HepG2 (cell line): Measurements from ENCODE around the gene HS3ST5. TPM values are rescaled to one million over a fixed set of nuclear protein-coding genes. Genes with fewer than 3 reads are reported as not detected.

ENCODE experiments used
- ATAC-seq: fragments of 200-7000 bp; cut with Tn5 transposase; 3 replicates; pipeline ENCODE4 v1.9.1; 2020; ENCODE audit warnings: mild to moderate bottlenecking, moderate library complexity
- BruUV-seq: library from RNA; stranded (reverse); fragments of 400-500 nt; replicated peaks from 2 replicates; lab custom pipeline; 2021; lab: Mats Ljungman, UMichigan
- CTCF ChIA-PET: fragments of 300-600 bp; formaldehyde crosslinking; extraction: SDS; loops from one replicate; lab custom pipeline; 2021; ENCODE audit warnings: low total read pairs, inconsistent platforms, low intra/inter-chr PET ratio; lab: Yijun Ruan, JAX
- POLR2A ChIA-PET: fragments of 350-600 bp; sonication (Branson Sonifier 250); formaldehyde crosslinking; loops from one replicate; lab custom pipeline; 2020; ENCODE audit warnings: antibody characterized with exemption, inconsistent platforms; lab: Yijun Ruan, JAX
- DNase-seq: peaks from one replicate; pipeline ENCODE4 v3.0.0-alpha.2; 2015; ENCODE audit warnings: low spot score
- FAIRE-seq: peaks from 3 replicates; lab custom pipeline; 2011; peaks lifted over from hg19 to GRCh38; lab: Jason Lieb, UNC
- H2AFZ ChIP-seq: one replicate; pipeline ENCODE4 v1.6.1; 2011; ENCODE audit warnings: low read length, inconsistent platforms
- H3K27ac ChIP-seq: fragments of 300-600 bp; 3 replicates; pipeline ENCODE4 v1.8.0; 2011; ENCODE audit warnings: mixed run types, mild to moderate bottlenecking, mixed read lengths, low read length, inconsistent platforms; ENCODE audit not compliant: insufficient read depth; ENCODE audit errors: extremely low read length
- H3K27me3 ChIP-seq, 2 experiments: fragments of 200-600 bp in 1 of 2; 2 replicates in 1 of 2; 3 replicates in 1 of 2; pipeline versions ENCODE4 v1.6.0 to v1.8.0; 2011; ENCODE audit warnings: low read length in 2 of 2, mild to moderate bottlenecking in 2 of 2, moderate library complexity in 2 of 2, inconsistent platforms in 1 of 2; ENCODE audit not compliant: insufficient read depth in 2 of 2, control insufficient read depth in 1 of 2
- H3K36me3 ChIP-seq, 2 experiments: fragments of 200-600 bp in 1 of 2; replicated peaks in 1 of 2; 2 replicates in 1 of 2; 3 replicates in 1 of 2; pipeline versions ENCODE4 v1.5.1 to v1.8.0; 2011; ENCODE audit warnings: low read length in 2 of 2, inconsistent platforms in 1 of 2; ENCODE audit not compliant: insufficient read depth in 2 of 2, control insufficient read depth in 1 of 2
- H3K4me1 ChIP-seq: 2 replicates; pipeline ENCODE4 v1.5.1; 2012; ENCODE audit warnings: low read length, inconsistent platforms; ENCODE audit not compliant: insufficient read depth
- H3K4me2 ChIP-seq: 2 replicates; pipeline ENCODE4 v1.6.0; 2011; ENCODE audit warnings: low read depth, low read length, inconsistent platforms
- H3K4me3 ChIP-seq, 3 experiments: fragments of 200-600 bp in 1 of 3; sonication (generic), shearing (Covaris generic) in 1 of 3; replicated peaks in 1 of 3; 2 replicates each; pipeline ENCODE4 v1.5.1; 2011 to 2016; ENCODE audit warnings: low read length in 3 of 3, inconsistent platforms in 2 of 3, low read depth in 2 of 3, mild to moderate bottlenecking in 2 of 3, control low read depth in 1 of 3, mixed read lengths in 1 of 3; ENCODE audit not compliant: insufficient read depth in 1 of 3
- H3K79me2 ChIP-seq: one replicate; pipeline ENCODE4 v1.6.1; 2011; ENCODE audit warnings: low read length, inconsistent platforms; ENCODE audit not compliant: insufficient read depth
- H3K9ac ChIP-seq: 2 replicates; pipeline ENCODE4 v1.6.0; 2011; ENCODE audit warnings: mild to moderate bottlenecking, low read depth, low read length, inconsistent platforms; ENCODE audit not compliant: insufficient read depth
- H3K9me3 ChIP-seq: 2 replicates; pipeline ENCODE4 v1.5.1; 2012; ENCODE audit warnings: mild to moderate bottlenecking, low read length
- H4K20me1 ChIP-seq: 2 replicates; pipeline ENCODE4 v1.6.0; 2011; ENCODE audit warnings: inconsistent platforms, mild to moderate bottlenecking, low read length, moderate library complexity; ENCODE audit not compliant: insufficient read depth
- CHCHD3 ChIP-seq: sonication (generic); formaldehyde crosslinking; IDR thresholded peaks from 2 replicates; pipeline ENCODE4 v1.8.0; 2022; ENCODE audit warnings: mild to moderate bottlenecking, missing genetic modification reagents, moderate library complexity
- CREM ChIP-seq, 2 experiments: sonication (generic) in 1 of 2; formaldehyde crosslinking in 1 of 2; IDR thresholded peaks; 2 replicates each; pipeline versions ENCODE4 v1.4.0 to v1.6.1; 2016 to 2020; ENCODE audit warnings: antibody characterized with exemption in 1 of 2, mild to moderate bottlenecking in 1 of 2, missing genetic modification reagents in 1 of 2
- EZH2 ChIP-seq: conservative IDR thresholded peaks from 2 replicates; pipeline ENCODE4 v1.6.1; 2012; ENCODE audit warnings: mild to moderate bottlenecking, low read depth, low read length, moderate library complexity
- GZF1 ChIP-seq: sonication (generic); formaldehyde crosslinking; IDR thresholded peaks from 2 replicates; pipeline ENCODE4 v1.5.1; 2020; ENCODE audit warnings: mild to moderate bottlenecking, missing genetic modification reagents
- HMGXB4 ChIP-seq, 2 experiments: sonication (generic) in 1 of 2; formaldehyde crosslinking in 1 of 2; IDR thresholded peaks; 2 replicates each; pipeline versions ENCODE4 v1.4.0 to v1.6.1; 2018 to 2020; ENCODE audit warnings: missing genetic modification reagents in 2 of 2, borderline replicate concordance in 1 of 2, low read depth in 1 of 2, mild to moderate bottlenecking in 1 of 2, missing biosample characterization in 1 of 2
- MXD3 ChIP-seq: IDR thresholded peaks from 2 replicates; pipeline ENCODE4 v1.6.1; 2016; ENCODE audit warnings: mild to moderate bottlenecking, missing biosample characterization, missing genetic modification reagents
- ZBTB46 ChIP-seq: sonication (generic); formaldehyde crosslinking; IDR thresholded peaks from 2 replicates; pipeline ENCODE4 v1.4.0; 2020; ENCODE audit warnings: mild to moderate bottlenecking, missing genetic modification reagents, borderline replicate concordance
- ZNF136 ChIP-seq: sonication (generic); formaldehyde crosslinking; IDR thresholded peaks from 2 replicates; pipeline ENCODE4 v1.8.1; 2022; ENCODE audit warnings: low read depth, mild to moderate bottlenecking, moderate library complexity, missing genetic modification reagents
- ZNF670 ChIP-seq: sonication (generic); formaldehyde crosslinking; IDR thresholded peaks from 2 replicates; pipeline ENCODE4 v1.8.0; 2022; ENCODE audit warnings: mild to moderate bottlenecking, missing genetic modification reagents, borderline replicate concordance
- ZNF724P ChIP-seq: sonication (generic); formaldehyde crosslinking; IDR thresholded peaks from 2 replicates; pipeline ENCODE4 v1.8.0; 2022; ENCODE audit warnings: missing genetic modification reagents, borderline replicate concordance
- WGBS: methylation state at CpG from one replicate; pipeline ENCODE4 v1.1.6; 2017; ENCODE audit warnings: low lambda C conversion rate; 5-methylcytosine and 5-hydroxymethylcytosine counted together
- in situ Hi-C: cut with HindIII; loops from 2 replicates; pipeline ENCODE4 v1.10.0; 2017; ENCODE audit warnings: low pct_unique_long_range_greater_than_20kb; ENCODE audit not compliant: extremely low pct_ligation_motif_present
- intact Hi-C: fragments of 100-400 bp; cut with micrococcal nuclease; formaldehyde crosslinking; loops from one replicate; pipeline ENCODE4 v1.10.0; 2022; ENCODE audit not compliant: unreplicated experiment
- polyA plus RNA-seq, 8 experiments: library from polyadenylated mRNA; depleted of rRNA in 3 of 8; stranded (reverse) in 7 of 8; unstranded in 1 of 8; fragments of >200 nt; fragmentation: Illumina TruSeq in 4 of 8; extraction: Trizol in 4 of 8; gene quantifications; 2 replicates each; pipeline versions ENCODE4 v1.2.1 to v1.2.3, GENCODE V29; 2011 to 2016; ENCODE audit warnings: low read depth in 4 of 8, missing spikeins in 1 of 8, mixed read lengths in 1 of 8; ENCODE audit not compliant: insufficient read depth in 1 of 8
- total RNA-seq, 5 experiments: library from RNA; depleted of rRNA; stranded (reverse); fragments of >200 nt; fragmentation: Illumina TruSeq; extraction: Trizol; gene quantifications; 2 replicates each; pipeline ENCODE4 v1.2.3, GENCODE V29; 2016; ENCODE audit warnings: low read depth in 1 of 5
- TF ChIP-seq, protein P1 (sequence below): sonication (generic); formaldehyde crosslinking; IDR thresholded peaks from 2 replicates; pipeline ENCODE4 v1.4.0; 2020; ENCODE audit warnings: missing genetic modification reagents
- TF ChIP-seq, protein P2 (sequence below): sonication (generic); formaldehyde crosslinking; IDR thresholded peaks from 2 replicates; pipeline ENCODE4 v1.5.0; 2020; ENCODE audit warnings: missing genetic modification reagents

HS3ST5 gene
- total and polyA plus RNA-seq, 2 of the 13 experiments (the other 11 are each of a cell fraction or from before 2014, with no cell fraction given), result 1.1 to 1.6 TPM

DNA sequence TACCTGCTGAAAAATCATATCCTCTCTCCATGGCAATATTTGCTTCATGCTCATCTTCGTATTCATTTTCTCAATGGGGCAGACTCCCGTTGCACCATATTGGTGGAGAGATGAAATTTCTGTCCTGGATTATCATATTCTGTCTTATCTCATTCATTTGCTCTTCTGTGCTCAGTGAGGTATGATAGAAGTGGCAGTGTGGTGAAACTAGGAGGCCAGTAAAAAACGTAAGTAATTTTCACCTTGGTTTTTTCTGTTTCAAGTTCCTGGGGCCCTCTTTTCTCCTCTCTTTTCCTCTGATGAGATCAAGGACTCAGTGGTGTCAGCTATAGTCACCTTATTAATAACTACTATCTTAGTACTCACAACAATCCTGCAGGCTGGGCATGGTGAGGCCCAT, 189.4 kb downstream of the HS3ST5 start (continued):
- TF ChIP-seq ZNF724P (CRISPR knock-in tag) (no peak), GZF1 (CRISPR knock-in tag) (no peak), CREM (IDR thresholded peaks at IDR 0.05) (no peak), CREM (CRISPR knock-in tag; IDR thresholded peaks at IDR 0.05) (no peak), EZH2 (no peak)

DNA sequence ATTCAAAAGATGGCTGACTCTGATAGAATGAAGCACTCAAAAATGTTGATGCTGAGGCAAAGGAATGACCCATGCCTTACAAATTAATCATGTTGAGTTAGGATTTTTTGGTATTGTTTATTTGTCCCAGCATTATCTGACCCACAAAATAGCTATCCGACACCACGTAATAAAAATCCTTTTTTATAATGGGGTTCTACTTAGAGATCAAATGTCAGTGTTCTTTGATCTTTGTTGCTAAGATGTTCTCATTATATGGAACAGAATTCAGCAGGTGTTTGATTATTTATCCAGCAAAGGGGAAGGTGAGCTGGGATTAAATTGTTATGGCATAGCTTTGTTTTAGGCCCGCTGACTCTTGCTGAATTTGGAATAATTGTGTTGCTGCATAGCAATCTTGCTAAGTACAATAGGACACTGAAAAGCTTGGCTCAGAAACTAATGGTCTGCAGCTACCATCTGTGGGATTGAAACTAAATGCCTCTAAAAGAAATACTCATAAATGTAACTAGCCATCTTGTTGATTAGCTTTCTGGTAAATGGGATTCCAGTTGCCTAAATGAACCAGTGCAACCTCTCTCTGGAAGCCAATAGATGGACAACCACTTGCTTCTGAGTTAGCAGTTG, 191.6 kb downstream of the HS3ST5 start:
- H3K36me3 ChIP-seq, result no peaks in the 10 kb centered on the region; a peak in 1 of 5 replicates
- WGBS, result 98% methylated on average over 3 of the region's 3 CpGs
- no peak overlapping the region for H2AFZ ChIP-seq
- H3K27me3 ChIP-seq, result no peaks in the 10 kb centered on the region
- peaks cover 4% of the 10 kb centered on the region for H3K9me3 ChIP-seq
- no peak overlapping the region for H3K9ac ChIP-seq
- in situ Hi-C loops, result no loop called here
- no peak overlapping the region for H3K27ac ChIP-seq
- no peaks in the 10 kb centered on the region for H4K20me1 ChIP-seq
- DNase-seq (no peak), FAIRE-seq (no peak), ATAC-seq (no peak)
- no peak overlapping the region for H3K4me2 ChIP-seq
- no peaks in the 10 kb centered on the region for H3K79me2 ChIP-seq
- POLR2A ChIA-PET, result interaction anchor here (1.0 kb wide), 1 partner anchor 17 kb away, joined by 3 read pairs; no protein-coding TSS in a partner anchor
- no peak overlapping the region for H3K4me3 ChIP-seq
- CTCF ChIA-PET, result no interaction called here
- no TSS peak for BruUV-seq
- peaks cover 32% of the 10 kb centered on the region for H3K4me1 ChIP-seq
- intact Hi-C loops, result no loop called here
- TF ChIP-seq CHCHD3 (CRISPR knock-in tag), result no peak
- TF ChIP-seq HMGXB4 (CRISPR knock-in tag; IDR thresholded peaks at IDR 0.05; ENCODE audit: borderline replicate concordance in 1 of 2, low read depth in 1 of 2), result no peak
- TF ChIP-seq ZNF670 (CRISPR knock-in tag), result no peak
- TF ChIP-seq, protein P1, sequence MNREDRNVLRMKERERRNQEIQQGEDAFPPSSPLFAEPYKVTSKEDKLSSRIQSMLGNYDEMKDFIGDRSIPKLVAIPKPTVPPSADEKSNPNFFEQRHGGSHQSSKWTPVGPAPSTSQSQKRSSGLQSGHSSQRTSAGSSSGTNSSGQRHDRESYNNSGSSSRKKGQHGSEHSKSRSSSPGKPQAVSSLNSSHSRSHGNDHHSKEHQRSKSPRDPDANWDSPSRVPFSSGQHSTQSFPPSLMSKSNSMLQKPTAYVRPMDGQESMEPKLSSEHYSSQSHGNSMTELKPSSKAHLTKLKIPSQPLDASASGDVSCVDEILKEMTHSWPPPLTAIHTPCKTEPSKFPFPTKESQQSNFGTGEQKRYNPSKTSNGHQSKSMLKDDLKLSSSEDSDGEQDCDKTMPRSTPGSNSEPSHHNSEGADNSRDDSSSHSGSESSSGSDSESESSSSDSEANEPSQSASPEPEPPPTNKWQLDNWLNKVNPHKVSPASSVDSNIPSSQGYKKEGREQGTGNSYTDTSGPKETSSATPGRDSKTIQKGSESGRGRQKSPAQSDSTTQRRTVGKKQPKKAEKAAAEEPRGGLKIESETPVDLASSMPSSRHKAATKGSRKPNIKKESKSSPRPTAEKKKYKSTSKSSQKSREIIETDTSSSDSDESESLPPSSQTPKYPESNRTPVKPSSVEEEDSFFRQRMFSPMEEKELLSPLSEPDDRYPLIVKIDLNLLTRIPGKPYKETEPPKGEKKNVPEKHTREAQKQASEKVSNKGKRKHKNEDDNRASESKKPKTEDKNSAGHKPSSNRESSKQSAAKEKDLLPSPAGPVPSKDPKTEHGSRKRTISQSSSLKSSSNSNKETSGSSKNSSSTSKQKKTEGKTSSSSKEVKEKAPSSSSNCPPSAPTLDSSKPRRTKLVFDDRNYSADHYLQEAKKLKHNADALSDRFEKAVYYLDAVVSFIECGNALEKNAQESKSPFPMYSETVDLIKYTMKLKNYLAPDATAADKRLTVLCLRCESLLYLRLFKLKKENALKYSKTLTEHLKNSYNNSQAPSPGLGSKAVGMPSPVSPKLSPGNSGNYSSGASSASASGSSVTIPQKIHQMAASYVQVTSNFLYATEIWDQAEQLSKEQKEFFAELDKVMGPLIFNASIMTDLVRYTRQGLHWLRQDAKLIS (CRISPR knock-in tag), result no peak
- TF ChIP-seq ZBTB46 (CRISPR knock-in tag), result no peak
- TF ChIP-seq MXD3 (CRISPR knock-in tag), result no peak
- TF ChIP-seq, protein P2, sequence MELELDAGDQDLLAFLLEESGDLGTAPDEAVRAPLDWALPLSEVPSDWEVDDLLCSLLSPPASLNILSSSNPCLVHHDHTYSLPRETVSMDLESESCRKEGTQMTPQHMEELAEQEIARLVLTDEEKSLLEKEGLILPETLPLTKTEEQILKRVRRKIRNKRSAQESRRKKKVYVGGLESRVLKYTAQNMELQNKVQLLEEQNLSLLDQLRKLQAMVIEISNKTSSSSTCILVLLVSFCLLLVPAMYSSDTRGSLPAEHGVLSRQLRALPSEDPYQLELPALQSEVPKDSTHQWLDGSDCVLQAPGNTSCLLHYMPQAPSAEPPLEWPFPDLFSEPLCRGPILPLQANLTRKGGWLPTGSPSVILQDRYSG (CRISPR knock-in tag), result no peak
- TF ChIP-seq ZNF136, result no peak
